SK-N-SH (cell line): ENCODE data around the gene ANKEF1.

Experiments used
- CTCF ChIP-seq: fragments of 200-600 bp; sonication (generic); IDR thresholded peaks from 2 replicates; pipeline ENCODE4 v1.6.1; 2017; ENCODE audit warnings: antibody characterized with exemption, mild to moderate bottlenecking, moderate library complexity
- USF2 ChIP-seq: fragments of 150-350 bp; IDR thresholded peaks from 2 replicates; pipeline ENCODE4 v1.6.1; 2017; ENCODE audit warnings: antibody characterized with exemption, low read length, low read depth, borderline replicate concordance
- TF ChIP-seq, protein P1 (sequence below): IDR thresholded peaks from 2 replicates; pipeline ENCODE4 v1.6.1; 2012; ENCODE audit warnings: mild to moderate bottlenecking, low read depth, low read length, moderate library complexity

DNA sequence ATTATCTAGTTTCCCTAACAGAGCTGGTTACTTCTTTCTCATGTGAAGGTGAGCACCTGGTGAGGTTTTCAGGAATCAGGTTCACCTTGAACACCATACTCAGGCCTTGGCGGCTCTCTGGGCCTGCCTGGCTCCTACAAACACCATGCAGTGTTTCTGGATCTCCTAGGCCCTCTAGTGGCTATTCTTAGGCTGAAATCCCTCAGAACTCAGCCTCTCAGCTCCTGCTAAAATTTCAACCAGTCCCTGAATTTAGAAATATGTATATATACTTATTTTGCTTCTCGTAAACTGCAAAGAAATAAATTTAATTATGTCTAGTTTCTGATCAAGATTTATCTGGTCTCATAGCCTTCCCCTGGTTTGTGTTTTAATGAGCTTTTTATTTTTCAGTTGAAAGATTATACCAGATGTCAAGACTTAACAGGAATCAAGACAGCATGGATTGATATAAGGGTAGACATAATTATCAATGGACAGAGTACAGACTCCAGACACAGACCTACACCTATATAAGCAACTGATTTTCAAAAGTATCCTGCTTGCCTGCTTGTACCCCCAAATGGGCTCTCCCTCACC, 55.9 kb downstream of the ANKEF1 start:
- TF ChIP-seq, protein P1, sequence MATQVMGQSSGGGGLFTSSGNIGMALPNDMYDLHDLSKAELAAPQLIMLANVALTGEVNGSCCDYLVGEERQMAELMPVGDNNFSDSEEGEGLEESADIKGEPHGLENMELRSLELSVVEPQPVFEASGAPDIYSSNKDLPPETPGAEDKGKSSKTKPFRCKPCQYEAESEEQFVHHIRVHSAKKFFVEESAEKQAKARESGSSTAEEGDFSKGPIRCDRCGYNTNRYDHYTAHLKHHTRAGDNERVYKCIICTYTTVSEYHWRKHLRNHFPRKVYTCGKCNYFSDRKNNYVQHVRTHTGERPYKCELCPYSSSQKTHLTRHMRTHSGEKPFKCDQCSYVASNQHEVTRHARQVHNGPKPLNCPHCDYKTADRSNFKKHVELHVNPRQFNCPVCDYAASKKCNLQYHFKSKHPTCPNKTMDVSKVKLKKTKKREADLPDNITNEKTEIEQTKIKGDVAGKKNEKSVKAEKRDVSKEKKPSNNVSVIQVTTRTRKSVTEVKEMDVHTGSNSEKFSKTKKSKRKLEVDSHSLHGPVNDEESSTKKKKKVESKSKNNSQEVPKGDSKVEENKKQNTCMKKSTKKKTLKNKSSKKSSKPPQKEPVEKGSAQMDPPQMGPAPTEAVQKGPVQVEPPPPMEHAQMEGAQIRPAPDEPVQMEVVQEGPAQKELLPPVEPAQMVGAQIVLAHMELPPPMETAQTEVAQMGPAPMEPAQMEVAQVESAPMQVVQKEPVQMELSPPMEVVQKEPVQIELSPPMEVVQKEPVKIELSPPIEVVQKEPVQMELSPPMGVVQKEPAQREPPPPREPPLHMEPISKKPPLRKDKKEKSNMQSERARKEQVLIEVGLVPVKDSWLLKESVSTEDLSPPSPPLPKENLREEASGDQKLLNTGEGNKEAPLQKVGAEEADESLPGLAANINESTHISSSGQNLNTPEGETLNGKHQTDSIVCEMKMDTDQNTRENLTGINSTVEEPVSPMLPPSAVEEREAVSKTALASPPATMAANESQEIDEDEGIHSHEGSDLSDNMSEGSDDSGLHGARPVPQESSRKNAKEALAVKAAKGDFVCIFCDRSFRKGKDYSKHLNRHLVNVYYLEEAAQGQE = no peak
- TF ChIP-seq CTCF (peak; percentile 90), USF2 (no peak)
